ENCODE measurements around the gene CLASP1.
A peak's percentile ranks its signal among the peaks of the same experiment; 100 is the strongest.

Gene CLASP1

GRCh38 chr2:121534007-121534406 is 115.3 kb downstream of the CLASP1 start:
- DNase-seq: no peak

GRCh38 chr2:121532894-121533293 is 116.4 kb downstream of the CLASP1 start:
- DNase-seq: no peak

GRCh38 chr2:121532347-121532766 is 116.9 kb downstream of the CLASP1 start:
- DNase-seq: no peak

- DNase-seq: peak; percentile 79
Observed at GRCh38 chr2:121530212-121530705, 119.0 kb downstream of the CLASP1 start.

GRCh38 chr2:121529439-121530211 is 119.6 kb downstream of the CLASP1 start:
- DNase-seq: no peak

GRCh38 chr2:121527009-121527682 is 122.1 kb downstream of the CLASP1 start:
- no peak for DNase-seq

GRCh38 chr2:121524685-121525425 is 124.4 kb downstream of the CLASP1 start:
- DNase-seq: no peak

GRCh38 chr2:121521359-121521758 is 127.9 kb downstream of the CLASP1 start:
- no peak for DNase-seq

GRCh38 chr2:121520641-121520994 is 128.6 kb downstream of the CLASP1 start:
- no peak for DNase-seq

- no peak for DNase-seq
Observed at GRCh38 chr2:121519732-121520640, 129.3 kb downstream of the CLASP1 start.

- no peak for DNase-seq
Observed at GRCh38 chr2:121519153-121519552, 130.1 kb downstream of the CLASP1 start.

- DNase-seq: no peak
Observed at GRCh38 chr2:121513597-121514333, 135.5 kb downstream of the CLASP1 start.

GRCh38 chr2:121510857-121511256 is 138.4 kb downstream of the CLASP1 start:
- DNase-seq: no peak

GRCh38 chr2:121506621-121507020 is 142.6 kb downstream of the CLASP1 start:
- DNase-seq: no peak

- DNase-seq: no peak
Observed at GRCh38 chr2:121505986-121506586, 143.2 kb downstream of the CLASP1 start.

- DNase-seq: no peak
Observed at GRCh38 chr2:121505005-121505404, 144.3 kb downstream of the CLASP1 start.

- no peak for DNase-seq
Observed at GRCh38 chr2:121504316-121504715, 144.9 kb downstream of the CLASP1 start.

GRCh38 chr2:121502781-121503180 is 146.5 kb downstream of the CLASP1 start:
- DNase-seq: no peak

GRCh38 chr2:121502246-121502645 is 147.0 kb downstream of the CLASP1 start:
- no peak for DNase-seq

GRCh38 chr2:121501554-121501953 is 147.7 kb downstream of the CLASP1 start:
- DNase-seq: no peak

- DNase-seq: no peak
Observed at GRCh38 chr2:121501031-121501430, 148.2 kb downstream of the CLASP1 start.
